ENCODE data around the gene GTPBP10. TPM values are rescaled to one million over a fixed set of nuclear protein-coding genes. Genes with fewer than 3 reads are reported as not detected.

GTPBP10 gene
- total RNA-seq, 4 donors from 2014 or later = 11.3 to 48.1 (median 28.6) TPM

- DNase-seq (ENCODE audit: low spot score in 2 of 2) = no peak
- WGBS, 2 donors = 86 to 90% methylated on average over 4 of the region's 4 CpGs
- Histone ChIP-seq H3K36me3 (peaks cover 0 to 17% (median 0%) of the 10 kb centered on the region in 3 donors), H3K4me3 (no peak overlapping the region), H3K4me1 (peaks cover 0 to 40% (median 2%) of the 10 kb centered on the region in 4 donors), H3K27me3 (no peaks in the 10 kb centered on the region), H3K9me3 (peaks cover 0 to 3% (median 0%) of the 10 kb centered on the region in 4 donors), H3K27ac (peak overlapping the region in 2 of 4 donors; percentile 88 to 96)
- TF ChIP-seq POLR2A (IDR thresholded peaks at IDR 0.05) (no peak), EP300 (IDR thresholded peaks at IDR 0.05) (no peak)
- TF ChIP-seq, protein P1, sequence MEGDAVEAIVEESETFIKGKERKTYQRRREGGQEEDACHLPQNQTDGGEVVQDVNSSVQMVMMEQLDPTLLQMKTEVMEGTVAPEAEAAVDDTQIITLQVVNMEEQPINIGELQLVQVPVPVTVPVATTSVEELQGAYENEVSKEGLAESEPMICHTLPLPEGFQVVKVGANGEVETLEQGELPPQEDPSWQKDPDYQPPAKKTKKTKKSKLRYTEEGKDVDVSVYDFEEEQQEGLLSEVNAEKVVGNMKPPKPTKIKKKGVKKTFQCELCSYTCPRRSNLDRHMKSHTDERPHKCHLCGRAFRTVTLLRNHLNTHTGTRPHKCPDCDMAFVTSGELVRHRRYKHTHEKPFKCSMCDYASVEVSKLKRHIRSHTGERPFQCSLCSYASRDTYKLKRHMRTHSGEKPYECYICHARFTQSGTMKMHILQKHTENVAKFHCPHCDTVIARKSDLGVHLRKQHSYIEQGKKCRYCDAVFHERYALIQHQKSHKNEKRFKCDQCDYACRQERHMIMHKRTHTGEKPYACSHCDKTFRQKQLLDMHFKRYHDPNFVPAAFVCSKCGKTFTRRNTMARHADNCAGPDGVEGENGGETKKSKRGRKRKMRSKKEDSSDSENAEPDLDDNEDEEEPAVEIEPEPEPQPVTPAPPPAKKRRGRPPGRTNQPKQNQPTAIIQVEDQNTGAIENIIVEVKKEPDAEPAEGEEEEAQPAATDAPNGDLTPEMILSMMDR (IDR thresholded peaks at IDR 0.05) = no peak
Measured at GRCh38 chr7:90404777-90405176, 58.3 kb downstream of the GTPBP10 start.

DNA sequence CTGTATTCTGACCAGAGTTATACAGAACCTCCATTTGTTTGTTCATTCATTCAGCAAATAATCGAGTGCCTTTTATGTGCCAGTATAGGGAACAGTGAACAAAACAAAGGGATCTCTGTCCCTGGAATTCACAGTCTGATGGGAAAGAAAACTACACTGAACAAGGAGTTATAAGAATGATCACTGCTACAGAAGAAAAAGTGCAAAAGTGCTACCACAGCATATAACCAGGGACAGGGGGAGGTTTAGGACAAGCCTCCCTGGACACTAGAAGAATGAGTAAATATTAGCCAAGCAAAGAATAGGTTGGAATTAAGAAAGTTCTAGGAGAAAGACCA is 60.9 kb downstream of the GTPBP10 start:
- H3K36me3 ChIP-seq = peaks cover 0 to 31% (median 0%) of the 10 kb centered on the region in 3 donors
- peak overlapping the region in 3 of 4 donors; percentile 21 to 84 (median 62) for H3K27ac ChIP-seq
- no peak for DNase-seq (ENCODE audit: low spot score in 2 of 2)
- H3K9me3 ChIP-seq = no peaks in the 10 kb centered on the region
- H3K4me3 ChIP-seq = no peak overlapping the region
- WGBS, 2 donors = 39 to 48% methylated on average over 1 of the region's 1 CpG
- H3K4me1 ChIP-seq = peaks cover 0 to 52% (median 4%) of the 10 kb centered on the region in 4 donors
- no peaks in the 10 kb centered on the region for H3K27me3 ChIP-seq
- TF ChIP-seq POLR2A (IDR thresholded peaks at IDR 0.05) (no peak), EP300 (IDR thresholded peaks at IDR 0.05) (no peak)
- TF ChIP-seq, protein P1 (IDR thresholded peaks at IDR 0.05) = no peak

DNA sequence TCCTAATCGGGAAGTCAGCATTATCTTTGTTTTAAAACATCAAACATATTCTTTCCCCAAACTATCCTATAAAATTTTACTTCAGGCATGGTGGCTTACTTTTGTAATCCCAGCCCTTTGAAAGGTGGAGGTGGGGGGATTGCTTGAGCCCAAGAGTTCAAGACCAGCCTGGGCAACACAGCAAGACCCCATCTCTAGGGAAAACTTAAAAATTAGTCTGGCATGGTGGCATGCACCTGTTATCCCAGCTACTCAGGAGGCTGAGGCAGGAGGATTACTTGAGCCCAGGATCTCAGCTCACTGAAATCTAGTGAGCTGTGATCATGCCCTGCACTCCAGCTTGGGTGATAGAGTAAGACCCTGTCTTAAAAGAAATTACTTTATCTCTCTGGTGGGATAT is 61.6 kb downstream of the GTPBP10 start:
- no peak for DNase-seq (ENCODE audit: low spot score in 2 of 2)
- Histone ChIP-seq H3K36me3 (peaks cover 0 to 38% (median 0%) of the 10 kb centered on the region in 3 donors), H3K27ac (peak overlapping the region in 2 of 4 donors; percentile 62 to 71), H3K4me3 (no peak overlapping the region), H3K4me1 (peaks cover 0 to 52% (median 4%) of the 10 kb centered on the region in 4 donors), H3K27me3 (no peaks in the 10 kb centered on the region), H3K9me3 (no peaks in the 10 kb centered on the region)
- no peak for TF ChIP-seq POLR2A (IDR thresholded peaks at IDR 0.05)
- no peak for TF ChIP-seq EP300 (IDR thresholded peaks at IDR 0.05)
- TF ChIP-seq, protein P1 (IDR thresholded peaks at IDR 0.05) = no peak
- WGBS, 2 donors = 67 to 77% methylated on average over 1 of the region's 1 CpG

GRCh38 chr7:90409667-90410066 is 63.2 kb downstream of the GTPBP10 start:
- Histone ChIP-seq H3K4me3 (no peak overlapping the region), H3K36me3 (peaks cover 0 to 41% (median 0%) of the 10 kb centered on the region in 3 donors)
- TF ChIP-seq POLR2A (IDR thresholded peaks at IDR 0.05) (no peak), EP300 (IDR thresholded peaks at IDR 0.05) (no peak)
- TF ChIP-seq, protein P1 (IDR thresholded peaks at IDR 0.05) = no peak

DNA sequence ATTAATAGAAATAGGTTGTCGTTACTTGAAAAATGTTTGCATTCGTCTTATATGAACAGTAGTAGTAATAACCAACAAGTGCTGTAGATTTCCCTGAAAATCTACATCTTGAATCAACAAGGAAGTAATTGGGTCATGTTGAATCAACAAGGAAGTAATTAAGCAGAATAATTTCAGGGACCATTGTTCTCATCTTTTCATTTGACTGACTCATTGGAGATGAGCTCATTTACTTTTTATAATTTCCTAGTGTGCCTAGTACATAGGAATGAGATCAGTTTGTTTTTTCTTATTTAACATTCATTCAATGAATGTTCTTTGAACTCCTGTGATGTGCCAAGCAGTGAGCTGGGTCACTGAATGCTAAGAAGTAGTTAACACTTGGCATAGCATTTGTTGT is 65.0 kb downstream of the GTPBP10 start:
- no peaks in the 10 kb centered on the region for H3K27me3 ChIP-seq
- WGBS, 2 donors = 68 to 73% methylated on average over 2 of the region's 2 CpGs
- no peak for DNase-seq (ENCODE audit: low spot score in 2 of 2)
- peaks cover 0 to 28% (median 4%) of the 10 kb centered on the region in 4 donors for H3K4me1 ChIP-seq
- H3K9me3 ChIP-seq = no peaks in the 10 kb centered on the region
- H3K36me3 ChIP-seq = peaks cover 0 to 34% (median 0%) of the 10 kb centered on the region in 3 donors
- TF ChIP-seq, protein P1 (IDR thresholded peaks at IDR 0.05) = no peak
- TF ChIP-seq EP300 (IDR thresholded peaks at IDR 0.05) (no peak), POLR2A (IDR thresholded peaks at IDR 0.05) (no peak)
- no peak overlapping the region for H3K4me3 ChIP-seq
- H3K27ac ChIP-seq = no peak overlapping the region

More at GRCh38 chr7:90409667-90410066, 63.2 kb downstream of the GTPBP10 start:
- Histone ChIP-seq H3K27me3 (no peaks in the 10 kb centered on the region), H3K27ac (no peak overlapping the region), H3K9me3 (no peaks in the 10 kb centered on the region), H3K4me1 (peaks cover 0 to 44% (median 4%) of the 10 kb centered on the region in 4 donors)
- DNase-seq (ENCODE audit: low spot score in 2 of 2) = no peak
- WGBS, 2 donors = 70 to 82% methylated on average over 3 of the region's 3 CpGs
